Central memory CD8-positive, alpha-beta T cell (primary cell): Measurements from ENCODE around the gene TSPAN5.

Source experiments
- ATAC-seq: fragments of 150-1000 bp; cut with Tn5 transposase; replicated peaks from 2 replicates; pipeline ENCODE4 v1.10.0; 2022; ENCODE audit warnings: mild to moderate bottlenecking, moderate FRiP score, moderate number of reproducible peaks; ENCODE audit not compliant: poor library complexity, severe bottlenecking; ENCODE audit errors: extremely low read depth
- DNase-seq, 2 donors: peaks; one replicate each; pipeline ENCODE4 v3.0.0; 2021; ENCODE audit warnings: low spot score in 2 of 2
- H3K27ac Mint-ChIP-seq: one replicate; pipeline ENCODE4 v1.8.0; 2022; ENCODE audit warnings: low read depth, mild to moderate bottlenecking, moderate library complexity, mixed read lengths
- H3K27me3 Mint-ChIP-seq: one replicate; pipeline ENCODE4 v1.8.0; 2022; ENCODE audit warnings: mixed read lengths
- H3K36me3 Mint-ChIP-seq: one replicate; pipeline ENCODE4 v1.8.0; 2022; ENCODE audit warnings: mild to moderate bottlenecking, moderate library complexity, mixed read lengths; ENCODE audit not compliant: insufficient read depth
- H3K4me1 Mint-ChIP-seq: one replicate; pipeline ENCODE4 v1.8.0; 2022; ENCODE audit warnings: mixed read lengths
- H3K4me3 Mint-ChIP-seq: one replicate; pipeline ENCODE4 v1.8.0; 2022; ENCODE audit warnings: mild to moderate bottlenecking, moderate library complexity, mixed read lengths
- H3K9me3 Mint-ChIP-seq: one replicate; pipeline ENCODE4 v1.8.0; 2022; ENCODE audit warnings: mixed read lengths

Gene TSPAN5

DNA sequence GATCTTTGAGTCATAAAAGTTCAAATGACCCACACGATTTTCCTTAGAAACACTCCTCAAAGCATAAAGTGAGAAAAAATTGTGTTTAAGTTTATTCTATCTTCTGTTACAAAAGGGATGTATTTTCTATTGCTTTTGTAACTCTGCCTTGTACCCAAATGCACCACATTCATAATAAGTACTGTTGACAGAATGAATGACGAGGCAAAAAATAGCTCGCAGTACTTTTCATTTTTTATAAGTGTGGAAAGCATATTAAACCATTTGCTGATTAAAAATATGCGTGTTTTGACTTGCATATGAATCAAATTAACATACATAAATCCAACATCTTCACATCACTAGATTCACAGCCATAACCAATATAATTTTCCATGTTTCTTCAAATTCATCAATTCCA is 11.2 kb upstream of the TSPAN5 start:
- ATAC-seq (no peak), DNase-seq (no peak)
- H3K9me3 Mint-ChIP-seq = no peaks in the 10 kb centered on the region
- H3K4me3 Mint-ChIP-seq = no peak overlapping the region
- peaks cover 15% of the 10 kb centered on the region for H3K27me3 Mint-ChIP-seq
- H3K36me3 Mint-ChIP-seq = no peaks in the 10 kb centered on the region
- no peaks in the 10 kb centered on the region for H3K4me1 Mint-ChIP-seq
- no peak overlapping the region for H3K27ac Mint-ChIP-seq

GRCh38 chr4:98664959-98665358 is 6.5 kb upstream of the TSPAN5 start:
- peaks cover 1% of the 10 kb centered on the region for H3K36me3 Mint-ChIP-seq
- no peak overlapping the region for H3K27ac Mint-ChIP-seq
- H3K4me3 Mint-ChIP-seq = no peak overlapping the region
- H3K4me1 Mint-ChIP-seq = peaks cover 35% of the 10 kb centered on the region
- no peaks in the 10 kb centered on the region for H3K27me3 Mint-ChIP-seq
- ATAC-seq (no peak), DNase-seq (no peak)
- no peaks in the 10 kb centered on the region for H3K9me3 Mint-ChIP-seq

DNA sequence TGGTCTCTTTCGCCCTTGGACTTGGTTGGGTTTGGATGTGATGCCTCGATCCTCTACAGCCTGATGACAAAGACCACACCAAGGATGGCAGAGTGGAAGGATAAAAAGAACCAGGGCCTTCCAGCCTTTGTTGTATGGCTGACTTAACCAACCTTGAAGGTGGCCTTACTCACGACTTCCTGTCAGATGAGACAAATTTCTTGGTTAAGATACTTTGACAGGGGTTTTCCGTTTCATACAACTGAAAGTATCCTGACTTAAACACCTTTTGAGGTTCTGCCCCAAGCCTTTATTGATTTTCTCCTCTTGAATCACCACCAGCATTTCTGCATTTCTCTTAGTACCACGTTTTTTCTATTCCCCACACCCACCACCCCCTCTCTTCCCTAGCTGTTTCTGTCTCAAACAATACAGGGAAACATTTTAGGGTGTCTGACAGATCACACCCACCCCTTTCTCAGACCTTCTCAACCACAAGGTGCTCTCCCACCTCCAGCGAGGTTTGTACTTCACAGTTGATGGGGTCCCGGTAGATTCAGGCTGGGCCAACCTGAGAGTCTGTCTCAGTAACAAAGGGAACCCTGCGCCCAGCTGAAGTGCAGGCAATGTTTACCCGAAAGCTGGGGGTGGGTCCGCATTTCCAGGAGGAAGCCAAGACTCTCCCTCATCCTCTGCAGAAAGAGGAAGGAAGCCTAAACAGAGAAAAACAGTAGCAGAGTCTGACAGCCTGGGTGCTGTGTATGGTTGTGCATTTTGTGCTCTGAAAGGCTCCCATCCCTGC is 5.0 kb upstream of the TSPAN5 start:
- peak in 1 of 2 donors; percentile 31 for DNase-seq
- no peaks in the 10 kb centered on the region for H3K9me3 Mint-ChIP-seq
- peak; percentile 78 for ATAC-seq
- peak overlapping the region; percentile 98 for H3K27ac Mint-ChIP-seq
- peaks cover 1% of the 10 kb centered on the region for H3K36me3 Mint-ChIP-seq
- H3K27me3 Mint-ChIP-seq = no peaks in the 10 kb centered on the region
- peak overlapping the region; percentile 66 for H3K4me3 Mint-ChIP-seq
- H3K4me1 Mint-ChIP-seq = peaks cover 48% of the 10 kb centered on the region

DNA sequence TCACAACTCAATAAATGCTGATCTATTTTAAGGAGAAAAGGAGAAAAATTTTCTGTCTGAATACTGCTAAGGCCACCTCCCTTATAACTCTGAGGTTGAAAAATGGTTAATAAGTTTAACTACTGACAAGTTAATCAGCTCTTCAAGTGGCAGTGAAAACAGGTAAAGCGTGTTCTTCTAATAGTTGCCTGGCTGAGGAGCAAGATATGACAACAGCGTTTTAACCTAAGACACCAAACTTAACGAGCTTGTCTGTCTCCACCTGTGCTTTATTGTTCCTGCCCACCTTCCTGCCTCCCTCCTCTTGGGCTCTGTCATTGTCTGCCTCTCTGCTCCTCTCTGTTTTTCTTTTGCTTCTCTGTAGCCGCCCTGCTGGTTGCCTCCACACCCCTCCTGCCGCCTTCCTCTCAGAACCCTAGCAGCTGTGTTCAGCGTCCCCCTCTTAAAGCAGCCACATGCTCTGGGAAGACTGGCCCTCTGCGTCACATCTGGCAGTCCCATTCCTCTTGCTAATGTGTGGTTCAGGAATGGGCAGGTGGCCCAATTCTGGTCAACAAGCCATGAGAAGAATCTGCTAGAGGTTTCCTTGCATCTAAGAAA is 4.3 kb upstream of the TSPAN5 start:
- ATAC-seq (peak; percentile 15), DNase-seq (no peak)
- peaks cover 50% of the 10 kb centered on the region for H3K4me1 Mint-ChIP-seq
- no peaks in the 10 kb centered on the region for H3K9me3 Mint-ChIP-seq
- H3K27ac Mint-ChIP-seq = peak overlapping the region; percentile 98
- peaks cover 4% of the 10 kb centered on the region for H3K36me3 Mint-ChIP-seq
- peak overlapping the region; percentile 66 for H3K4me3 Mint-ChIP-seq
- H3K27me3 Mint-ChIP-seq = no peaks in the 10 kb centered on the region

GRCh38 chr4:98662055-98662453 is 3.6 kb upstream of the TSPAN5 start:
- Mint-ChIP-seq H3K4me3 (no peak overlapping the region), H3K27me3 (no peaks in the 10 kb centered on the region)
- no peak for ATAC-seq

GRCh38 chr4:98661371-98662054 is 3.1 kb upstream of the TSPAN5 start:
- Mint-ChIP-seq H3K4me1 (peaks cover 63% of the 10 kb centered on the region), H3K9me3 (no peaks in the 10 kb centered on the region), H3K36me3 (peaks cover 8% of the 10 kb centered on the region), H3K27me3 (no peaks in the 10 kb centered on the region), H3K4me3 (no peak overlapping the region), H3K27ac (peak overlapping the region; percentile 98)
- ATAC-seq = no peak
- DNase-seq = no peak

More at GRCh38 chr4:98662055-98662453, 3.6 kb upstream of the TSPAN5 start:
- Mint-ChIP-seq H3K27ac (peak overlapping the region; percentile 98), H3K4me1 (peaks cover 57% of the 10 kb centered on the region), H3K36me3 (peaks cover 8% of the 10 kb centered on the region), H3K9me3 (no peaks in the 10 kb centered on the region)
- DNase-seq = no peak

- H3K4me3 Mint-ChIP-seq = peak overlapping the region; percentile 75
- no peaks in the 10 kb centered on the region for H3K9me3 Mint-ChIP-seq
- H3K36me3 Mint-ChIP-seq = peaks cover 8% of the 10 kb centered on the region
- DNase-seq = no peak
- no peak for ATAC-seq
- H3K27ac Mint-ChIP-seq = peak overlapping the region; percentile 57
- peaks cover 74% of the 10 kb centered on the region for H3K4me1 Mint-ChIP-seq
- H3K27me3 Mint-ChIP-seq = no peaks in the 10 kb centered on the region
These were observed 1.5 kb upstream of the TSPAN5 start for GRCh38 chr4:98659741-98660462.

DNA sequence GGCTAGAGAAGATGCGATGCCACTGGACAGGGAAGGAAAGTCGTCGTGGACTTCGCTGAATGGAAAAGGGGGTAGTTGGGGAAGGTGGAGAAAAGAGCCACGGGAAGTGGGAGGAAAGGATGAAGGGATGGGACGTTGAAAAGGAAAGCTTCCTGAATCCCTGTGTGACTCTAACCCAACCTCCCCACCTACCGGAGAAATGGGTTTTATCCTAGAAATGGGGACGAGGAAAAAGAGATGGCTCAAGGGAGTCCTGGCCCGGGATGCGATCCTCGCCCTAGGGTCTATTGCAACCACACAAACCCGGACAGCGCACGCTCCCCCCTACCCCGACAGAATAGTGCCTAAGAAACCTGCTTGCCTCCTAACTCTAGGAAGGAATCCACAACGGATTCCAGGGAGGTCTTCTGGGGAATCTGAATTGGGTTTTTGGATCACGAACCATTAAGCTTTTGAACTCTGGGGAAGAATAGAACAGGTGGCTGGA is 738 bp upstream of the TSPAN5 start:
- peaks cover 79% of the 10 kb centered on the region for H3K4me1 Mint-ChIP-seq
- DNase-seq = no peak

DNA sequence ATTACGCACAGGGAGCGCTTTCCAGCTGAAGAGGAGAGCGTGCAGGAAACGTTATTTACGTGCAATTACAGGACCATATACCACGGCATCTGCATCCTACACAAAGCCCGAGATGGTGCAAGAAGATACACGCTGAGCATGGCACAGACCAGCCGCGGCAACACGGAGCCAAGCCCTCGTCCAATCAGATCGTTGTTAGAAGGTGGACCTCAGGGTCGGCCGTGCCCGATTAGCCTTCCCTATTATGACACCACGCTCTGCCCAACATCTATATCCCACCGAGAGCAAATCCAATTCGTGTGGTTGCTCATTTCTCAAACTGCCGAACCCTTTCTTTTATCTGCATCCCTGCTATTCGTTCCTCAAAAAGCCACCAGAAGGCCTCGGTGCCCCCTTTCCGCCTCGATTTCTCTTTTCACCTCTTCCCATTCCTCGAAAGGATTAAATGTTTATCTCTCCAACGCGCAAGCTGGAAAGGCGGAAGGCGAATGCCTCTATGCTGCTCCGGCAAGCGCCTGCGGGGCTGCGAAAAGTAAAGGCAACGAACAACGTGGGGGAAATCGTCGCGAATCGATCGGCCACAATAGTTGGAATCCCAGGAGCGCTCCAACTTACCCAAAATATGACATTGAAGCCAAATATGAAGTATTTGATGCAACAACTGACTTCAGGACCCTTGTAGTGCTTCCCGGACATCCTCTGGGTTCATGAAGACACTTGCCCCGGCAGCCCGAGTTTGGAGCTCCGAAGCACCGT is 702 bp downstream of the TSPAN5 start:
- Mint-ChIP-seq H3K4me1 (peaks cover 74% of the 10 kb centered on the region), H3K36me3 (peaks cover 6% of the 10 kb centered on the region), H3K27me3 (no peaks in the 10 kb centered on the region), H3K27ac (peak overlapping the region; percentile 65), H3K9me3 (no peaks in the 10 kb centered on the region), H3K4me3 (peak overlapping the region; percentile 91)
- ATAC-seq = peak; percentile 34
- peak in 1 of 2 donors; percentile 16 for DNase-seq

More for the DNA sequence above, 738 bp upstream of the TSPAN5 start:
- peaks cover 8% of the 10 kb centered on the region for H3K36me3 Mint-ChIP-seq
- H3K9me3 Mint-ChIP-seq = no peaks in the 10 kb centered on the region
- peak overlapping the region; percentile 75 for H3K4me3 Mint-ChIP-seq
- H3K27ac Mint-ChIP-seq = peak overlapping the region; percentile 57
- no peaks in the 10 kb centered on the region for H3K27me3 Mint-ChIP-seq
- ATAC-seq = no peak

DNA sequence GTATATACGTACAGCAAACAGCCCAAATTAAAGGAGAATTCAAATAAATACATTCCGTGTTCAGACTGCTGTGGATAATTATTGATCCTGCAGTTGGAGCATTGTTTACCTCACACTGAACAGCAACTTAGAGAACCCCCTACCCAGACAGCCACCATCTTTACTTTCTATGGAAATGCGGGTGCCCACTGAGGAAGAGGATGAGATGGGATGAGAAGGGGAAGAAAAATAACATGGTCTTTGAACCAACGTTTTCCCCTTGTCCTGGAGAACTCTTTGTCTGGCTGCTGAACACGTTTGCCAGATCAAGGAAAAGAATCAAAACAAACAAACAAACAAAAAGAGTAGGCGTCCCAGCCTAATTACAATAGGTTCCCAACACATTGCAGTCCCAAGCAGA is 1.5 kb downstream of the TSPAN5 start:
- peak overlapping the region; percentile 65 for H3K27ac Mint-ChIP-seq
- peaks cover 68% of the 10 kb centered on the region for H3K4me1 Mint-ChIP-seq
- ATAC-seq (no peak), DNase-seq (no peak)
- no peaks in the 10 kb centered on the region for H3K9me3 Mint-ChIP-seq
- no peaks in the 10 kb centered on the region for H3K27me3 Mint-ChIP-seq
- H3K36me3 Mint-ChIP-seq = peaks cover 6% of the 10 kb centered on the region
- peak overlapping the region; percentile 91 for H3K4me3 Mint-ChIP-seq

GRCh38 chr4:98656443-98656842 is 2.0 kb downstream of the TSPAN5 start:
- no peak for ATAC-seq
- Mint-ChIP-seq H3K27ac (peak overlapping the region; percentile 65), H3K9me3 (no peaks in the 10 kb centered on the region), H3K4me1 (peaks cover 63% of the 10 kb centered on the region), H3K4me3 (peak overlapping the region; percentile 91), H3K36me3 (peaks cover 6% of the 10 kb centered on the region), H3K27me3 (no peaks in the 10 kb centered on the region)
- no peak for DNase-seq
